HT1080 (cell line): ENCODE results near the gene VWA1. TPM values are rescaled to one million over a fixed set of nuclear protein-coding genes. Genes with fewer than 3 reads are reported as not detected.

Experiments used
- DNase-seq: peaks from one replicate; pipeline ENCODE4 v3.0.0-alpha.2; 2015; ENCODE audit warnings: low read depth
- polyA plus RNA-seq, 2 experiments: library from polyadenylated mRNA; depleted of rRNA; stranded (reverse); fragments of >200 nt; gene quantifications; 2 replicates each; pipeline ENCODE4 v1.2.3, GENCODE V29; 2015
- total RNA-seq: library from RNA; depleted of rRNA; stranded (reverse); fragments of >200 nt; shearing (Covaris generic); gene quantifications from 2 replicates; pipeline ENCODE4 v1.2.3, GENCODE V29; 2014; rRNA removed

Gene VWA1, protein sequence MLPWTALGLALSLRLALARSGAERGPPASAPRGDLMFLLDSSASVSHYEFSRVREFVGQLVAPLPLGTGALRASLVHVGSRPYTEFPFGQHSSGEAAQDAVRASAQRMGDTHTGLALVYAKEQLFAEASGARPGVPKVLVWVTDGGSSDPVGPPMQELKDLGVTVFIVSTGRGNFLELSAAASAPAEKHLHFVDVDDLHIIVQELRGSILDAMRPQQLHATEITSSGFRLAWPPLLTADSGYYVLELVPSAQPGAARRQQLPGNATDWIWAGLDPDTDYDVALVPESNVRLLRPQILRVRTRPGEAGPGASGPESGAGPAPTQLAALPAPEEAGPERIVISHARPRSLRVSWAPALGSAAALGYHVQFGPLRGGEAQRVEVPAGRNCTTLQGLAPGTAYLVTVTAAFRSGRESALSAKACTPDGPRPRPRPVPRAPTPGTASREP
- 0.05 and 0.23 TPM in 2 replicates for total RNA-seq
- 0.43 and 1.1 TPM in 2 replicates for polyA plus RNA-seq (2015; cell fraction: cytosol; rRNA removed)
- 1.1 and 1.2 TPM in 2 replicates for polyA plus RNA-seq (2015; cell fraction: nucleus; rRNA removed)

- DNase-seq = no peak
Measured at GRCh38 chr1:1435106-1435903, at the start of gene VWA1. TSS of gene VWA1 (plus strand) at chr1:1435690. CDS start at chr1:1435749, 59 bp downstream.

DNA sequence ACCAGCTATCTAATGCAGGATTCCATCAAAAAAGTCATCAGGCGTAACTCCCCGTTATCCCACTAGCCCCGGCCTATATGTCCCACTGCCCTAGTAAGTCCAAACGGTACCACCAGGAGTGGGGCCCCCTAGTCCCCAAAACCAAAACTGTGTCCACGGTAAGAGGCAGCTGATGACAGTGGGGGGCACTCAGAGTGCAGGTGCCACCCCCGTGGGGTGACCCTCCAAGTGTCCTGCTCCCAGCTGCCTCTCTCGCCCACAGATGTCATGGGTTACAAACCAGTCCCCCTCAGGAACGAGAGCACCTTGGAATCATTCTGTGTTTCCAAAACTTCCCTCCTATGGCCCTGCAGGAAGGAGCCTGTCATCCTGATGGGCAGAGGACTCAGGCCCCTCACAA is 49.6 kb upstream of the VWA1 start:
- DNase-seq = no peak

- no peak for DNase-seq
Measured at GRCh38 chr1:1387098-1388077, 48.1 kb upstream of the VWA1 start.

GRCh38 chr1:1388078-1388472 is 47.4 kb upstream of the VWA1 start:
- DNase-seq = no peak

DNA sequence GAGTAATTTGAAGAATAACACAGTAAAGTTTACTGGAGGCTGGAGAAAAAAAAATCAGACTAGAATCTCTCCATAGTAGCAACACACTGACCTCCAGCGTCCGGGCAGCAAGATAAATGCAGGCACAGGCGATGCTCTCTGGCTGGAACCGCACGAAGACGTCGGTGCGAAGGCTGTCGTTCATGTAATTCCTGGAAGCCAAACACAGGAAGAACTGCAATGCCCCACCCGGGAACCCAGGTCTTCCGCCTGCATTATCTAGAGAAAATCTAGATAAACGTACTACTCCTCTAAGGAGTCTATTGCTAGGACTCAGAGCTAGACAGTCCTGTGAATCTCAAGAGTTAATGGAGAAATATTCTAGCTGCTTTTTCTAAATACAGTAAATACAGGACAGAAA is 44.8 kb upstream of the VWA1 start:
- DNase-seq = no peak

- DNase-seq = no peak
Measured at GRCh38 chr1:1391225-1391624, 44.3 kb upstream of the VWA1 start.

DNA sequence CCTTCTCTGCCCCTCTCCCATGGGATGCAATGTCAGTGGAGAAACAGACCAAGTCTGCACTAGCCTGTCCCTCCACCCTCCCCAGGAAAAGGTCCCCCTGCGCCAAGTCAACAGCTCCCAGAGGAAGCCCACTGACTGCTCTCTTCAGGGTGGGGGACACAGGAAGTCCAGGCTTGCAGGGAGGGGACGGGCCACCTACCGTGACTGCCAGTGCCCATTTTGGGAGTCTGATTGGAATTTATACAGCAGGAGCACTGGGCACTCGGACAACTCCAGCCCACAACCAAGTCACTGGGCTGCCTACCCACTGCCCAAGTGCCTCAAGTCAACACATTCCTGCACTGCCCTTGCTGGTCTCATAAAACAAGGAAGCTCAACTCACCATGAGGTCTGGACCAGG is 42.5 kb upstream of the VWA1 start:
- DNase-seq = no peak

GRCh38 chr1:1393428-1393827 is 42.1 kb upstream of the VWA1 start:
- DNase-seq = no peak

DNA sequence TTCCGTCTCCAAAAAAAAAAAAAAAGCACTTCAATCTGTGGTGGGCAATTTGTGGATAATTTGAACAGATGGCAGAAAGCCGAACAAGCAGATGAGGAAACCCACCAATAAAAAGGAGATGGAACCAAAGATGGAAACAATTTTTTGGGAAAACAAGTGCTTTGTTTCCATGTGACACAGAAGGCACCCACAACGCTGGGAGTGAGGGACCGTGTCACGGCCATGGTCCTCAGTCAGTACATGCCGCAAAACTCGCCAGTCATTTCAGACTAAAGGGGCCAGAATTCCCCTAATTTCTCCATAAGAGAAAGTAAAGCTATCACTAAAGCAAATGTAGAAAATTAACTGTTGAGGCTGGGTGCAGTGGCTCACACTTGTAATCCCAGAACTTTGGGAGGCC is 41.4 kb upstream of the VWA1 start:
- DNase-seq = no peak

DNA sequence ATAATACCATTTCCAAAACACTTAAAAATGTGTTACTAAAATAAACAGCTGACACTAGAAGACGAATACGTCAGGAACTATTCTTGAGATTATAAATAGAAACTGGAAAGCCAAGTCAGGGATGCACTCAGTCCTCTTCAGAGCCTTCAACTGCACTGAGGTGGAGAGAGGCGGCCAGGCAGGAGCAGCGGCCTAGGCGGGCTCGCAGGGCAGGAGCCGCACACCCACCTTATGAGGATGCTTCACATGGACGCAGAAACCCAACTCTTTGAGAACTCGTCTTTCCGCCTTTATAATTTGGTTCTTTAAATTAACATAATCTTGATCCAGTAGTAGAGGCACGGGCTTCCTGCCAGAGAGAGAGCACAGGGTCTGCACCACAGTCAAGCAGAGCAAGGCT is 40.3 kb upstream of the VWA1 start:
- DNase-seq = no peak

GRCh38 chr1:1397839-1398523 is 37.5 kb upstream of the VWA1 start:
- DNase-seq = peak; percentile 49

DNA sequence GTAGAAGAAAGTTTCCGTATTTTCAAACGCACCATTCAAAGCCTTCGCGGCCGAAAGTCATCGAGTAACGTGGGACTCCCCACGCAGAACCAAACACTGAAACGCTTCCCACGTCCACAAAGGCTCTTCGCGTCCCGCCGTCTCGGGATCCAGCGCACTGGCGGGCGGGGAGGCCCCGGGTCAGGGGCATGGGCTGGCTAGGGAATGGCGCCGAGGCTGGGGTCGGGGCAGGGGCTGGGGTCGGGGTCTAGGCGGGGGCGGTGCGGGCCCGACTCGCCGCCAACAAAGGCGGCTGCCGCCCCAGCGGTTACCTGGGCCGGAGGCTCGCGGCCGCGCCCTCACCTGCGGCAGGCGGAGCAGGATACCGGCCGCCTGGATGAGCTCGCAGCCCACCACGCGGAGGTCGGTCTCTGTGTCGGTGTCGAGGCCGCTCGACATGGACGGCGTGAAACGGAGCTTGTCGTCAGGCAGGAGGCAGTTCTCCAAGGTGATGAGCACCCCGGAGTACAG is 36.8 kb upstream of the VWA1 start:
- DNase-seq = no peak

DNA sequence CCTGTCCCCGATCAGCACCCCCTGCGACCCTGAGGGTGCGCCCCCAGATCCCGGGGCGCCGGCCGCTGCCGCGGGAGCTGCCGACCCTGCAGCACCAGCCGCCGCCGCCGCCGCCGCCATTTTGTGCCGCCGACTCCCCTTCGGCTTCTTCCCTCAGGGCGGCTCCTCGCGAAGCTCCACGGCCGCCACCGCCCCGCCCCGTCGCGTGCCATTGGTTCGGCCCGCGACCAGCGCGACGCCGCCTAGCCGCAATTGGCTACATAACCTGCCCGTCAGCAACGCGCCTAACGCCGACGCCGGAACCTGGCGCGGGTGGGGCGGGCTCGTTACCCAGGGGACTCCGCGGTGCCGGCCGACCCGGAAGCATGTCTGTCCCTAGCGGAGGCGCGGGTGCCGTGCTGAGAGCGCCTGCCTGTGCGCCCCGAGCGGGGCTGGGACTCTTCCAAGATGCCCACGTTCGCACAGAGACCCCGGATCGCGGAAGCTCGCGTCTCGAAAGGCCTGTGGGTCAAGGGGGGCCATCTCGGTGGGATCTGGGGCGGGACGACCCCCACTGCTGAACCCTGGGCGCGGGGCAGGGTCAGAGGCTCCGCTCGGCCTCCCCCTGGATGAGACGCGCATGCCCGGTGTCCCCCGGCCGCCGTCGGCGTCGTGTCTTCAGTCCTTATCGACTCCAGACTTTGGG is 36.2 kb upstream of the VWA1 start, which contains the start of gene CCNL2:
TSS of gene CCNL2 (minus strand) at position 149 of the 685 bp plus-strand sequence. CDS start at position 120, 29 bp downstream.
- peak; percentile 98 for DNase-seq

- no peak for DNase-seq
Measured at GRCh38 chr1:1399872-1400575, 35.5 kb upstream of the VWA1 start.

- no peak for DNase-seq
Measured at GRCh38 chr1:1400576-1401456, 34.7 kb upstream of the VWA1 start.

DNA sequence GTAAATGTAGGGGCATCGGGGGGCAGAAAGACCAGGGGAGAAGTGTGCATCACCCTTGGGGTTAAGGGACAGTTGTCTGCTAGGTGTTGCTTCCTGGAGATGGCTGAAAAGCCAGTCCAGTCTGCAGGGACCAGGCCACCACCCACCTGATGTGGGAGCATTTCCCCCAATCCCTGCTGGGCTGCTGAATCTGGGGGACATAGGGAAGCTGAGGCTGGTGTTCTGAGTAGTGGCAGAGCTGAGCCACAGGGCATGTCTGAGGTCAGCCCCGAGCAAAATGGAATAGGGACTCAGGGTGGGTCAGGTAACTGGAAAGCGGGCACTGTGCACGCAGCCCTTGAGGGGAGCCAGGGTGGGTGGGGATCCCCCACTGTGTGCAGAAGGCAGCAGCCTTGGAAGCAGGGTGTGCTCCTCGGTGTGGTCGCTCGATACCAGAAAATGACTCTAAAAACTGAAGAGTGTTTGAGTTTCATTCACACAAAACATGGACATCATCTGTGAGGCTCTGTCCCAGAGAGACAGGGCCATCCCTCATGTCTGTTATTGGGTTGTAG is 34.0 kb upstream of the VWA1 start:
- DNase-seq = no peak

DNA sequence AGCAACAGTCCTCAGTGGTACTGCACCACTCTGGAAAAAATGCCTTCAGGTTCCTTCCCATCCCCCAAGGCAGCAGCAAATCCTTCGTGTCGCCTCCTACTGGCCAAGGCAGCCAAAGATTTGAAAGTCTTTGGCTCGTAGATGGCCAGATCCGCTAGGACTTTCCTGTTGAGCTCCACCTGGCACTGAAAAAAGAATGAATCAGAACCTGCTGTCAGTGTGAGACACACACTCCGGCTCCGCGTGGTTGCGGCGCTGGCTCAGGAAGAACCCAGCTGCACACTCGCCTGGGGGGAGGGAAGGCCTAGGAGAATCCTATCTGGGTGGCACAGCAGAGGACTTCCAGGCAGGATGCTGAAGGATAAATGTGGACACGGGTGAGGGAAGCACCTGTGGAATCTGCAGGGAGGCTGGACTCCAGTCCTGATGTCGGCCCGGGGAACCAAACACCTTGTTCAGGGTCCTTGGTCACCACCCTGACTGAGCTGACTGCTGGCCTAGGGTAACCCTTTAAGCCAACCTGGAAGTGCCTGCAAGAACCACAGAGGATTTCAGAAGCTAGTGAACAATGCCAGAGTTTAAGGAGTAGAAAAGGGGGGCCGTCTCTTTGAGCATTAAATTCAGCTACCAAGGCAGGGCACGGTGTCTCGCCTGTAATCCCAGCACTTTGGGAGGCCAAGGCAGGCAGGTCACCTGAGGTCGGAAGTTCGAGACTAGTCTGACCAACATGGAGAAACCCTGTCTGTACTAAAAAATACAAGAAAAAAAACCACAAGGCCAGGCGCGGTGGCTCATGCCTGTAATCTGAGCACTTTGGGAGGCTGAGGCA is 33.2 kb upstream of the VWA1 start:
- peak; percentile 85 for DNase-seq
